HUES48 (cell line): ENCODE results near the gene MVB12B.

Experiments
- H3K27ac ChIP-seq: one replicate; pipeline ENCODE4 v1.7.0; 2013; ENCODE audit warnings: low read depth, low read length, inconsistent platforms
- H3K27me3 ChIP-seq: 2 replicates; pipeline ENCODE4 v1.6.1; 2013; ENCODE audit warnings: mild to moderate bottlenecking, low read length; ENCODE audit not compliant: control insufficient read depth, insufficient read depth
- H3K36me3 ChIP-seq: 2 replicates; pipeline ENCODE4 v1.6.1; 2013; ENCODE audit warnings: low read length; ENCODE audit not compliant: control insufficient read depth, insufficient read depth
- H3K4me1 ChIP-seq: 2 replicates; pipeline ENCODE4 v1.6.1; 2013; ENCODE audit warnings: mild to moderate bottlenecking, low read length; ENCODE audit not compliant: control insufficient read depth, insufficient read depth
- H3K4me3 ChIP-seq: 2 replicates; pipeline ENCODE4 v1.5.1; 2013; ENCODE audit warnings: mild to moderate bottlenecking, low read depth, low read length
- H3K9ac ChIP-seq: 2 replicates; pipeline ENCODE4 v1.6.1; 2013; ENCODE audit warnings: mild to moderate bottlenecking, low read depth, low read length, moderate library complexity
- H3K9me3 ChIP-seq: 2 replicates; pipeline ENCODE4 v1.6.1; 2013; ENCODE audit warnings: low read length; ENCODE audit not compliant: control insufficient read depth, insufficient read depth

MVB12B gene

GRCh38 chr9:126488881-126489404 lies 162.3 kb downstream of the MVB12B start:
- Histone ChIP-seq H3K4me3 (no peak overlapping the region), H3K4me1 (peaks cover 9% of the 10 kb centered on the region), H3K9ac (no peak overlapping the region), H3K36me3 (no peaks in the 10 kb centered on the region), H3K27ac (no peak overlapping the region), H3K9me3 (no peaks in the 10 kb centered on the region), H3K27me3 (no peaks in the 10 kb centered on the region)

GRCh38 chr9:126489581-126490213 lies 163.1 kb downstream of the MVB12B start:
- no peaks in the 10 kb centered on the region for H3K9me3 ChIP-seq
- no peak overlapping the region for H3K27ac ChIP-seq
- H3K4me1 ChIP-seq: peaks cover 9% of the 10 kb centered on the region
- no peaks in the 10 kb centered on the region for H3K36me3 ChIP-seq
- no peak overlapping the region for H3K9ac ChIP-seq
- no peaks in the 10 kb centered on the region for H3K27me3 ChIP-seq
- H3K4me3 ChIP-seq: no peak overlapping the region

GRCh38 chr9:126490214-126490631 lies 163.6 kb downstream of the MVB12B start:
- H3K27me3 ChIP-seq: no peaks in the 10 kb centered on the region
- H3K4me3 ChIP-seq: no peak overlapping the region
- no peak overlapping the region for H3K27ac ChIP-seq
- no peaks in the 10 kb centered on the region for H3K9me3 ChIP-seq
- H3K9ac ChIP-seq: no peak overlapping the region
- no peaks in the 10 kb centered on the region for H3K36me3 ChIP-seq
- peaks cover 9% of the 10 kb centered on the region for H3K4me1 ChIP-seq

GRCh38 chr9:126490871-126491567 lies 164.4 kb downstream of the MVB12B start:
- Histone ChIP-seq H3K36me3 (no peaks in the 10 kb centered on the region), H3K4me3 (no peak overlapping the region), H3K4me1 (peaks cover 9% of the 10 kb centered on the region), H3K27ac (no peak overlapping the region), H3K27me3 (no peaks in the 10 kb centered on the region), H3K9ac (no peak overlapping the region), H3K9me3 (no peaks in the 10 kb centered on the region)

GRCh38 chr9:126491568-126491879 lies 164.9 kb downstream of the MVB12B start:
- peaks cover 9% of the 10 kb centered on the region for H3K4me1 ChIP-seq
- H3K9me3 ChIP-seq: no peaks in the 10 kb centered on the region
- no peaks in the 10 kb centered on the region for H3K27me3 ChIP-seq
- H3K4me3 ChIP-seq: no peak overlapping the region
- H3K27ac ChIP-seq: no peak overlapping the region
- no peaks in the 10 kb centered on the region for H3K36me3 ChIP-seq
- no peak overlapping the region for H3K9ac ChIP-seq

- H3K27me3 ChIP-seq: no peaks in the 10 kb centered on the region
- no peaks in the 10 kb centered on the region for H3K36me3 ChIP-seq
- no peak overlapping the region for H3K27ac ChIP-seq
- no peak overlapping the region for H3K4me3 ChIP-seq
- no peak overlapping the region for H3K9ac ChIP-seq
- H3K4me1 ChIP-seq: peaks cover 9% of the 10 kb centered on the region
- no peaks in the 10 kb centered on the region for H3K9me3 ChIP-seq
These were observed 165.3 kb downstream of the MVB12B start for GRCh38 chr9:126491949-126492348.

GRCh38 chr9:126494264-126494663 lies 167.6 kb downstream of the MVB12B start:
- Histone ChIP-seq H3K36me3 (no peaks in the 10 kb centered on the region), H3K9me3 (no peaks in the 10 kb centered on the region), H3K27ac (no peak overlapping the region), H3K9ac (no peak overlapping the region), H3K4me1 (peaks cover 9% of the 10 kb centered on the region), H3K27me3 (no peaks in the 10 kb centered on the region), H3K4me3 (no peak overlapping the region)

GRCh38 chr9:126494746-126495145 lies 168.1 kb downstream of the MVB12B start:
- H3K27me3 ChIP-seq: peaks cover 2% of the 10 kb centered on the region
- H3K36me3 ChIP-seq: no peaks in the 10 kb centered on the region
- peaks cover 9% of the 10 kb centered on the region for H3K4me1 ChIP-seq
- no peak overlapping the region for H3K4me3 ChIP-seq
- H3K27ac ChIP-seq: no peak overlapping the region
- H3K9ac ChIP-seq: no peak overlapping the region
- no peaks in the 10 kb centered on the region for H3K9me3 ChIP-seq

- peaks cover 7% of the 10 kb centered on the region for H3K27me3 ChIP-seq
- no peak overlapping the region for H3K27ac ChIP-seq
- H3K4me1 ChIP-seq: peaks cover 6% of the 10 kb centered on the region; the same call in 1 of the 2 replicates
- no peak overlapping the region for H3K9ac ChIP-seq
- H3K4me3 ChIP-seq: no peak overlapping the region
- no peaks in the 10 kb centered on the region for H3K36me3 ChIP-seq
- H3K9me3 ChIP-seq: no peaks in the 10 kb centered on the region
These were observed 169.0 kb downstream of the MVB12B start for GRCh38 chr9:126495411-126496180.

- H3K4me1 ChIP-seq: peaks cover 2% of the 10 kb centered on the region
- H3K36me3 ChIP-seq: no peaks in the 10 kb centered on the region
- H3K27me3 ChIP-seq: peaks cover 7% of the 10 kb centered on the region
- H3K4me3 ChIP-seq: no peak overlapping the region
- no peak overlapping the region for H3K9ac ChIP-seq
- no peak overlapping the region for H3K27ac ChIP-seq
- no peaks in the 10 kb centered on the region for H3K9me3 ChIP-seq
These were observed 169.6 kb downstream of the MVB12B start for GRCh38 chr9:126496181-126496576.
